Adrenal gland (tissue), 5 donors: ENCODE measurements around the gene RRAD.
"Not testable (repeated sequence)": the region's sequence is repeated elsewhere in the genome, so short reads cannot be mapped to it uniquely, and the experiment has no call there.

Experiments used
- CTCF ChIP-seq, 6 experiments: fragments of 450-650 bp in 4 of 6; fragments of 200-600 bp in 2 of 6; sonication (generic) in 1 of 6; IDR thresholded peaks; 1 replicate in 5 of 6; 2 replicates in 1 of 6; pipeline versions ENCODE4 v1.5.1 to v1.8.0; 2016 to 2021; ENCODE audit warnings: antibody characterized with exemption in 6 of 6, mild to moderate bottlenecking in 2 of 6, moderate library complexity in 1 of 6
- POLR2A ChIP-seq, 2 donors: fragments of 450-650 bp; IDR thresholded peaks; one replicate each; pipeline ENCODE4 v1.6.1; 2017; ENCODE audit warnings: antibody characterized with exemption in 2 of 2, mild to moderate bottlenecking in 2 of 2, moderate library complexity in 1 of 2
- donor health status: DM: no; HTN: no; CAD: no.

- not testable (repeated sequence) for TF ChIP-seq CTCF, POLR2A (IDR thresholded peaks at IDR 0.05)
Measured at GRCh38 chr16:66896682-66897081, 28.7 kb downstream of the RRAD start.
